K562 (cell line): ENCODE measurements around the gene CTTNBP2NL. TPM values are rescaled to one million over a fixed set of nuclear protein-coding genes. Genes with fewer than 3 reads are reported as not detected.

ENCODE experiments used
- ATAC-seq: fragments of 200-7000 bp; cut with Tn5 transposase; 3 replicates; pipeline ENCODE4 v1.9.1; 2020; ENCODE audit warnings: moderate library complexity
- BruUV-seq: library from RNA; stranded (reverse); fragments of 400-500 nt; replicated peaks from 2 replicates; lab custom pipeline; 2021; lab: Mats Ljungman, UMichigan
- CTCF ChIA-PET: fragments of 300-600 bp; formaldehyde crosslinking; extraction: SDS; loops from one replicate; lab custom pipeline; 2021; ENCODE audit warnings: low intra/inter-chr PET ratio; lab: Yijun Ruan, JAX
- POLR2A ChIA-PET: fragments of 300-600, 350-650 bp; sonication (Branson Sonifier 250); formaldehyde crosslinking; extraction: SDS; loops from one replicate; lab custom pipeline; 2021; ENCODE audit warnings: antibody characterized with exemption, inconsistent platforms; lab: Yijun Ruan, JAX
- DNase-seq, 4 experiments: peaks; one replicate each; pipeline versions ENCODE4 v3.0.0 to v3.0.0-alpha.2; 2011 to 2018; ENCODE audit warnings: low spot score in 3 of 4, mixed read lengths in 3 of 4; ENCODE audit errors: extremely low read depth in 1 of 4
- FAIRE-seq: peaks from 2 replicates; lab custom pipeline; 2011; peaks lifted over from hg19 to GRCh38; lab: Jason Lieb, UNC
- H2AFZ ChIP-seq: 2 replicates; pipeline ENCODE4 v1.6.0; 2011; ENCODE audit warnings: low read depth, low read length, control low read depth, inconsistent platforms
- H3K27ac ChIP-seq: fragments of 200-600 bp; 3 replicates; pipeline ENCODE4 v1.8.0; 2011; ENCODE audit warnings: low read depth, mild to moderate bottlenecking, control low read depth, inconsistent platforms, low read length, moderate library complexity, mixed read lengths; ENCODE audit errors: extremely low read depth
- H3K27me3 ChIP-seq, 2 experiments: fragments of 300-600 bp in 1 of 2; 2 replicates in 1 of 2; 3 replicates in 1 of 2; pipeline versions ENCODE4 v1.6.0 to v1.8.0; 2011; ENCODE audit warnings: inconsistent platforms in 2 of 2, low read length in 2 of 2, mild to moderate bottlenecking in 1 of 2, mixed read lengths in 1 of 2, moderate library complexity in 1 of 2; ENCODE audit not compliant: control insufficient read depth in 2 of 2, insufficient read depth in 2 of 2
- H3K36me3 ChIP-seq: fragments of 300-600 bp; 3 replicates; pipeline ENCODE4 v1.8.0; 2011; ENCODE audit warnings: mild to moderate bottlenecking, low read length, inconsistent platforms; ENCODE audit not compliant: control insufficient read depth, insufficient read depth
- H3K4me1 ChIP-seq, 2 experiments: fragments of 200-600 bp in 1 of 2; replicated peaks in 1 of 2; 2 replicates in 1 of 2; 3 replicates in 1 of 2; pipeline versions ENCODE4 v1.5.1 to v1.8.0; 2011; ENCODE audit warnings: inconsistent platforms in 2 of 2, low read length in 2 of 2, mild to moderate bottlenecking in 1 of 2, mixed read lengths in 1 of 2, moderate library complexity in 1 of 2; ENCODE audit not compliant: control insufficient read depth in 2 of 2, insufficient read depth in 2 of 2
- H3K4me2 ChIP-seq: 2 replicates; pipeline ENCODE4 v1.6.1; 2011; ENCODE audit warnings: low read length, control low read depth, inconsistent platforms, mixed read lengths; ENCODE audit not compliant: insufficient read depth
- H3K4me3 ChIP-seq: fragments of 200-600 bp; sonication (generic), shearing (Covaris generic); 2 replicates; pipeline ENCODE4 v1.5.1; 2016; ENCODE audit warnings: control low read depth, inconsistent platforms
- H3K79me2 ChIP-seq: fragments of 200-600 bp; 3 replicates; pipeline ENCODE4 v1.8.0; 2011; ENCODE audit warnings: low read length, inconsistent platforms; ENCODE audit not compliant: control insufficient read depth, insufficient read depth
- H3K9ac ChIP-seq, 2 experiments: 2 replicates each; pipeline versions ENCODE4 v1.6.0 to v1.6.1; 2011; ENCODE audit warnings: low read depth in 2 of 2, low read length in 2 of 2, control low read depth in 1 of 2, inconsistent platforms in 1 of 2, mild to moderate bottlenecking in 1 of 2, mixed read lengths in 1 of 2; ENCODE audit not compliant: insufficient read depth in 1 of 2
- H3K9me1 ChIP-seq: one replicate; pipeline ENCODE4 v1.6.0; 2011; ENCODE audit warnings: inconsistent platforms, mild to moderate bottlenecking, low read length, moderate library complexity; ENCODE audit not compliant: control insufficient read depth, insufficient read depth
- H3K9me3 ChIP-seq: replicated peaks from 2 replicates; pipeline ENCODE4 v1.5.1; 2011; ENCODE audit warnings: low read depth, low read length, inconsistent platforms; ENCODE audit not compliant: control insufficient read depth, insufficient read depth
- H4K20me1 ChIP-seq: replicated peaks from 2 replicates; pipeline ENCODE4 v1.6.1; 2011; ENCODE audit warnings: low read length, inconsistent platforms, mixed read lengths; ENCODE audit not compliant: control insufficient read depth, insufficient read depth
- CTCF ChIP-seq, 3 experiments: IDR thresholded peaks in 2 of 3; conservative IDR thresholded peaks in 1 of 3; 2 replicates each; pipeline ENCODE4 v1.5.1; 2011 to 2012; ENCODE audit warnings: low read length in 3 of 3, mild to moderate bottlenecking in 3 of 3, control low read depth in 2 of 3, improper control_type of control experiment in 1 of 3, inconsistent platforms in 1 of 3, low read depth in 1 of 3, mixed read lengths in 1 of 3, moderate library complexity in 1 of 3; ENCODE audit not compliant: insufficient read depth in 2 of 3
- MCM5 ChIP-seq: fragments of 450-650 bp; IDR thresholded peaks from 2 replicates; pipeline ENCODE4 v1.6.1; 2016; ENCODE audit warnings: low read depth
- SPI1 ChIP-seq: IDR thresholded peaks from 2 replicates; pipeline ENCODE4 v1.6.1; 2011; ENCODE audit warnings: low read depth, low read length, control low read depth, borderline replicate concordance
- STAG1 ChIP-seq: sonication (generic); formaldehyde crosslinking; IDR thresholded peaks from 2 replicates; pipeline ENCODE4 v1.5.0; 2020; ENCODE audit warnings: missing genetic modification reagents, borderline replicate concordance
- ZNF316 ChIP-seq: fragments of 450-650 bp; IDR thresholded peaks from 2 replicates; pipeline ENCODE4 v1.6.1; 2016
- WGBS: fragments of 100-300 bp; shearing (Covaris generic); methylation state at CpG from one replicate; pipeline ENCODE4 v1.1.6; 2016; ENCODE audit warnings: low coverage, mixed read lengths; ENCODE audit not compliant: insufficient coverage; ENCODE audit errors: missing lambda C conversion rate; 5-methylcytosine and 5-hydroxymethylcytosine counted together
- in situ Hi-C: fragments of 300-500 bp; cut with MboI; formaldehyde crosslinking; loops from 4 replicates; pipeline ENCODE4 v1.15.0; 2018; ENCODE audit warnings: inconsistent platforms, mixed read lengths
- intact Hi-C: fragments of 100-400 bp; cut with micrococcal nuclease; formaldehyde crosslinking; loops from 2 replicates; pipeline ENCODE4 v1.14.2; 2022
- polyA plus RNA-seq, 8 experiments: library from polyadenylated mRNA; depleted of rRNA in 4 of 8; stranded (reverse) in 5 of 8; unstranded in 3 of 8; fragments of >200 nt; fragmentation: Nextera tagmentation in 2 of 8; fragmentation: Illumina TruSeq in 1 of 8; extraction: Ambion mirVana in 2 of 8; extraction: Trizol in 1 of 8; gene quantifications; 2 replicates each; pipeline versions ENCODE4 v1.2.1 to v1.2.3, GENCODE V29; 2011 to 2014; ENCODE audit warnings: inconsistent platforms in 1 of 8, missing spikeins in 1 of 8
- total RNA-seq, 7 experiments: library from RNA; depleted of rRNA in 6 of 7; stranded (reverse); fragments of >200 nt in 6 of 7; fragmentation: Illumina TruSeq in 2 of 7; extraction: Trizol in 2 of 7; gene quantifications; 2 replicates each; pipeline versions ENCODE4 v1.2.1 to v1.2.3, GENCODE V29; 2011 to 2021; ENCODE audit warnings: low replicate concordance in 1 of 7
- TF ChIP-seq, protein P1 (sequence below): fragments of 250-450 bp; sonication (Bioruptor Pico); IDR thresholded peaks from 2 replicates; pipeline ENCODE4 v1.4.0; 2020; ENCODE audit warnings: mild to moderate bottlenecking, moderate library complexity

CTTNBP2NL gene
- total and polyA plus RNA-seq, 9 of the 15 experiments (the other 6 are each of a cell fraction or from before 2014, with no cell fraction given) = 0.27 to 1.4 (median 0.62) TPM

DNA sequence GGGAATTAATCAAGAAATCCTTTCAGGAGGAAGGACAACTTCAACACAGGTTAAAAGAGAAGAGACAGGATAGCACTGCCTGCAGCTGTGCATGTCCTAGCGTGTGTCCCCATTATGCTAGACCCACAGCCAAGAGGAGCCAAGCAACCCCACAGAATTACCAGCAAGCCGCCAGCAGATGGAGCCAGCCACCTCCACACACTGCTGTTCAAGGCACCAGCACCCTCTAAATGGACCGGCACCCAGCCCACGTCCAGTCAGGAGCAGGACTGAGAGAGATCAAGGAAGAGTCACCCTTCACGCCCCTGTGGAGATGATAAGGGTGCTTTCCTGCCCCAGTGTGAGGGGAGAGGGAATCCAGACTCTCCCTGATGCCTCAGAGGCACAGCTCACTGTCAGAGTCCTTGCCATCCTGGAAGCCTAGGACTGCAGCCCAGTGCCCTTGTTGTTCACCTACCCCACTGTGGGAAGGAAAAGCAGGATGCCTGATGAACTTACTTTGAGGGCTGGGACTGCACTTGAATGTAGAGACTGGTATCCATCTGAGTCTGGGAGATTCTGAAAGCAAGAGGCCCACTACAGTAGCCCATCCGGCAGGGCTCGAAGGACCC lies 37.1 kb upstream of the CTTNBP2NL start (continued):
- TF ChIP-seq MCM5 (no peak), CTCF (IDR thresholded peaks at IDR 0.05 in 2 of 3, conservative IDR thresholded peaks at IDR 0.05 in 1 of 3; ENCODE audit: insufficient read depth in 2 of 3, low read depth in 1 of 3, low read length in 3 of 3) (peak; percentile 74 to 90 (median 82)), STAG1 (CRISPR knock-in tag) (peak; percentile 52; the same call in 1 of the 2 replicates)
- TF ChIP-seq, protein P1, sequence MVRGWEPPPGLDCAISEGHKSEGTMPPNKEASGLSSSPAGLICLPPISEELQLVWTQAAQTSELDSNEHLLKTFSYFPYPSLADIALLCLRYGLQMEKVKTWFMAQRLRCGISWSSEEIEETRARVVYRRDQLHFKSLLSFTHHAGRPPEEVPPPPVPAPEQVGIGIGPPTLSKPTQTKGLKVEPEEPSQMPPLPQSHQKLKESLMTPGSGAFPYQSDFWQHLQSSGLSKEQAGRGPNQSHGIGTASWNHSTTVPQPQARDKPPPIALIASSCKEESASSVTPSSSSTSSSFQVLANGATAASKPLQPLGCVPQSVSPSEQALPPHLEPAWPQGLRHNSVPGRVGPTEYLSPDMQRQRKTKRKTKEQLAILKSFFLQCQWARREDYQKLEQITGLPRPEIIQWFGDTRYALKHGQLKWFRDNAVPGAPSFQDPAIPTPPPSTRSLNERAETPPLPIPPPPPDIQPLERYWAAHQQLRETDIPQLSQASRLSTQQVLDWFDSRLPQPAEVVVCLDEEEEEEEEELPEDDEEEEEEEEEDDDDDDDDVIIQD (CRISPR knock-in tag) = no peak
- TF ChIP-seq, all 486 proteins: peak for 6

DNA sequence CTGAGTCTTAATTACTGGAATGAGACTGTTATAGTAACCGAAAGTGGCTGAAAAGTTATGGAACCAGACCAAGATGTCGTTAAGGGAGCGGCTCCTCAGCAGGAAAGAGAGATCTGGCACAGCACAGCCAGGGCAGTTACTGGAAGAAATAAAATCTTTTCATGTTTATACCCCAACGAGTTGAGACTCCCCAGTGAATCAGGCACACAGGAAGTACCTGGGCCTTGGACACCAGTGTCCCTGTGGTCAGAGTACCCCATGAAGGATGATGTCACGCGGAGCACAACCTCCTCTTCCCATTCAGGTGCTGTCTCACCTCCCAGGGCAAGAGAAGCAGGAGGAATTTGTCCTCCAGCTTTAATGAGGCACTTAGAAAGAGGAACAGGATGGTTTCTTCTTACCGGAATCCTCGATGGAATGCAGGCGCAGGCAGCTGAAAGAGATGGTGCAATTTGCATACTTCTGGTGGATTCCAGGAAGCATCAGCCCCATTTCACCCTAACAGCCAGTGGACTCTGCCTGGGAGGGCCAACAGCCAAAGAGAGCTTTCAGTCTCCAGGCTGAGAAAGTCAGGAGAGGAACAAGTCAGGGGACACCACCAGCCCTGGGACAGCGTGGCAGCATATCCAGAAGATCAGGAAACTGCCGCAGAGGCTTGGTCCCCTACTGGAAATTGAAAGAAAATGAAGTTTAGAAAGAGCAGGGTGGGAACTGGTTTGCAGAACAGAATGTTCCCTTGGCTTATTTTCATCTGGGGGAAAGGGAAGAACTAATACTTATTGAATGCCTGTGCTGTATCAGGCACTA lies 35.9 kb upstream of the CTTNBP2NL start:
- DNase-seq (no peak), ATAC-seq (no peak), FAIRE-seq (no peak)
- peaks cover 3% of the 10 kb centered on the region for H3K9me1 ChIP-seq
- TF ChIP-seq ZNF316 (no peak), SPI1 (peak; percentile 18; the same call in 1 of the 2 replicates)
- CTCF ChIA-PET = no interaction called here
- no peaks in the 10 kb centered on the region for H3K9me3 ChIP-seq
- H3K4me2 ChIP-seq = no peak overlapping the region
- no peaks in the 10 kb centered on the region for H4K20me1 ChIP-seq
- no peaks in the 10 kb centered on the region for H3K4me1 ChIP-seq
- H3K27me3 ChIP-seq = peaks cover 0 to 3% of the 10 kb centered on the region in 2 experiments; a peak in 3 of 5 replicates
- POLR2A ChIA-PET = interaction anchor here (1.2 kb wide), 1 partner anchor 10 kb away, joined by 4 read pairs; no protein-coding TSS in a partner anchor
- H3K36me3 ChIP-seq = no peaks in the 10 kb centered on the region
- H2AFZ ChIP-seq = no peak overlapping the region
- H3K9ac ChIP-seq = no peak overlapping the region
- 2% methylated on average over 11 of the region's 11 CpGs for WGBS
- in situ Hi-C loops (no loop called here), intact Hi-C loops (no loop called here)
- no peaks in the 10 kb centered on the region for H3K79me2 ChIP-seq
- no peak overlapping the region for H3K27ac ChIP-seq
- BruUV-seq = no TSS peak
- no peak overlapping the region for H3K4me3 ChIP-seq
